ENCODE results near the gene FNDC8. TPM values are rescaled to one million over a fixed set of nuclear protein-coding genes. Genes with fewer than 3 reads are reported as not detected.
"Not testable (repeated sequence)": the region's sequence is repeated elsewhere in the genome, so short reads cannot be mapped to it uniquely, and the experiment has no call there.

FNDC8 gene
- total RNA-seq, 1 experiment from 2014 or later: not detected

DNA sequence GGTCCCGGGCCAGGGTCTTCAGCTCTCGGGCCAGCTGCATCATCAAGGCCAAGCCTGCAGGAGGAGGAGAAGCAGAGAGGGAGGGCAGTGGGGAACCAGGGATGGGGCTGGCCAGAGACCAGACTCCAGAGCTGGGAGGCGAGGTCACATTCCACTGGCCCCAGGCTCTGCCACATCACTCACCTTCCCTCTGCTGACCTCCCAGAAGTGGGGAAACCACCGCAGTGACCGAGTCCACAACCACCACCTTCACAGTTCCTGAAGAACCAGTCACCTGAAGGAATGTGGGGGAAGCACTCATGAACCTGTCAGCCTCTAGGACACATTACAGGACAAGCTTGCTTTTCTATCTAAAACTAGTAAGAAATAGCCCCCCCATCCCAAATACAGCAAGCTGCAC lies 18.1 kb upstream of the FNDC8 start:
- CTCF ChIA-PET: no interaction called here
- BruUV-seq (replicated peaks): no TSS peak

DNA sequence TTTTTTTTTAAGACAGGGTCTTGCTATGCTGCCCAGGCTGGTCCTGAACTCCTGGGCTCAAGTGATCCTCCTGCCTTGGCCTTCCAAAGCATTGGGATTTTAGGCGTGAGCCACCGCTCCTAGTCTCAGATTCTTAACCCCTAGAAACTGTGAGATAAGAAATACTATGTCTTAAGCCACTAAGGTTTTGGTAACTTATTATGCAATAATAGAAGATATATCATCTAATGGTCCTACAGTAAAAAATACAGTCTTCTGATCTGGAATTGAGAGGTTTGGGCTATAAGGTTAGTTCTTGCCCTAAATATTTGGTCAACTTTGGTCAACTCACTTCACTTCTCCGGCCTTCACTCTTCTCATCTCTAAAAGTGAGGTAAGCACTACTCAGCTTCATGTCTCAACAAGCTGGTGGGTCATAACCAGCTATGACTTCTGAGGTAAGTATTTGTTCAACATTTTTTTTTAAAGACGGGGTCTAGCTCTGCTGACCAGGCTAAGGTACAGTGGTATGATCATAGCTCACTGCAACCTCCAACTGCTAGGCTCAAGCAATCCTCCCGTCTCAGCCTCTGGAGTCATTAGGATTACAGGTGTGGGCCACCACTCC lies 16.5 kb upstream of the FNDC8 start:
- TF ChIP-seq, protein P1, sequence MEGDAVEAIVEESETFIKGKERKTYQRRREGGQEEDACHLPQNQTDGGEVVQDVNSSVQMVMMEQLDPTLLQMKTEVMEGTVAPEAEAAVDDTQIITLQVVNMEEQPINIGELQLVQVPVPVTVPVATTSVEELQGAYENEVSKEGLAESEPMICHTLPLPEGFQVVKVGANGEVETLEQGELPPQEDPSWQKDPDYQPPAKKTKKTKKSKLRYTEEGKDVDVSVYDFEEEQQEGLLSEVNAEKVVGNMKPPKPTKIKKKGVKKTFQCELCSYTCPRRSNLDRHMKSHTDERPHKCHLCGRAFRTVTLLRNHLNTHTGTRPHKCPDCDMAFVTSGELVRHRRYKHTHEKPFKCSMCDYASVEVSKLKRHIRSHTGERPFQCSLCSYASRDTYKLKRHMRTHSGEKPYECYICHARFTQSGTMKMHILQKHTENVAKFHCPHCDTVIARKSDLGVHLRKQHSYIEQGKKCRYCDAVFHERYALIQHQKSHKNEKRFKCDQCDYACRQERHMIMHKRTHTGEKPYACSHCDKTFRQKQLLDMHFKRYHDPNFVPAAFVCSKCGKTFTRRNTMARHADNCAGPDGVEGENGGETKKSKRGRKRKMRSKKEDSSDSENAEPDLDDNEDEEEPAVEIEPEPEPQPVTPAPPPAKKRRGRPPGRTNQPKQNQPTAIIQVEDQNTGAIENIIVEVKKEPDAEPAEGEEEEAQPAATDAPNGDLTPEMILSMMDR (conservative IDR thresholded peaks at IDR 0.05): no peak
- no peak for TF ChIP-seq EZH2 (IDR thresholded peaks at IDR 0.05; ENCODE audit: low read depth)
- Histone ChIP-seq H3K4me2 (no peak overlapping the region), H4K20me1 (ENCODE audit: insufficient read depth) (no peaks in the 10 kb centered on the region; the same call in 1 of the 2 replicates), H3K4me3 (no peak overlapping the region), H3K36me3 (ENCODE audit: low read depth) (no peaks in the 10 kb centered on the region), H2AFZ (no peak overlapping the region), H3K9me2 (ENCODE audit: insufficient read depth) (no peaks in the 10 kb centered on the region), H3K9me3 (ENCODE audit: insufficient read depth, low read depth) (no peaks in the 10 kb centered on the region), H3K4me1 (replicated peaks; ENCODE audit: insufficient read depth) (peaks cover 7% of the 10 kb centered on the region; the same call in 1 of the 2 replicates), H3F3A (ENCODE audit: insufficient read depth, low read depth) (no peaks in the 10 kb centered on the region), H3K27ac (no peak overlapping the region), H3K27me3 (ENCODE audit: insufficient read depth, low read depth) (no peaks in the 10 kb centered on the region), H3K79me2 (ENCODE audit: low read depth) (no peaks in the 10 kb centered on the region)
- no TSS peak for BruUV-seq (replicated peaks)
- ChIA-PET POLR2A (ENCODE audit: unreplicated experiment) (no interaction called here), CTCF (no interaction called here)
- intact Hi-C loops (cut with micrococcal nuclease; ENCODE audit: unreplicated experiment): no loop called here
- DNase-seq: no peak

More for the DNA sequence above, 18.1 kb upstream of the FNDC8 start:
- no peaks in the 10 kb centered on the region for H3K9me2 ChIP-seq (ENCODE audit: insufficient read depth)
- no peaks in the 10 kb centered on the region for H3K27me3 ChIP-seq (ENCODE audit: insufficient read depth, low read depth)
- H3K4me1 ChIP-seq (replicated peaks; ENCODE audit: insufficient read depth): peaks cover 7% of the 10 kb centered on the region; the same call in 1 of the 2 replicates
- H3K36me3 ChIP-seq (ENCODE audit: low read depth): no peaks in the 10 kb centered on the region
- intact Hi-C loops (cut with micrococcal nuclease; ENCODE audit: unreplicated experiment): no loop called here
- H3K4me2 ChIP-seq: no peak overlapping the region
- no peak overlapping the region for H3K27ac ChIP-seq
- H3K9me3 ChIP-seq (ENCODE audit: insufficient read depth, low read depth): no peaks in the 10 kb centered on the region
- DNase-seq: peak; percentile 63 to 74
- no peaks in the 10 kb centered on the region for H4K20me1 ChIP-seq (ENCODE audit: insufficient read depth)
- POLR2A ChIA-PET (ENCODE audit: unreplicated experiment): interaction anchor here (0.6 kb wide), 1 partner anchor 264 kb away, joined by 15 read pairs; no protein-coding TSS in a partner anchor
- no peaks in the 10 kb centered on the region for H3F3A ChIP-seq (ENCODE audit: insufficient read depth, low read depth)
- no peaks in the 10 kb centered on the region for H3K79me2 ChIP-seq (ENCODE audit: low read depth)
- H2AFZ ChIP-seq: no peak overlapping the region
- H3K4me3 ChIP-seq: no peak overlapping the region
- TF ChIP-seq EZH2 (IDR thresholded peaks at IDR 0.05; ENCODE audit: low read depth): no peak
- TF ChIP-seq, protein P1 (conservative IDR thresholded peaks at IDR 0.05): no peak

DNA sequence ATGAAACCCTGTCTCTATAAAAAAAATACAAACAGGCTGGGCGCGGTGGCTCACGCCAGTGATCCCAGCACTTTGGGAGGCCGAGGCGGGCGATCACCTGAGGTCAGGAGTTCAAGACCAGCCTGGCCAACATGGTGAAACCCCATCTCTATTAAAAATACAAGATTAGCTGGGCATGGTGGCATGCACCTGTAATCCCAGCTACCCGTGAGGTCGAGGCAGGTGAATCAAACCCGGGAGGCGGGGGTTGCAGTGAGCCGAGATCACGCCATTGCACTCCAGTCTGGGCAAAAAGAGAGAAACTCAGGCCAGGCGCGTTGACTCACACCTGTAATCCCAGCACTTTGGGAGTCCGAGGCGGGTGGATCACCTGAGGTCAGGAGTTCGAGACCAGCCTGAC lies 10.6 kb upstream of the FNDC8 start:
- H3K36me3 ChIP-seq (ENCODE audit: low read depth); H3K27me3 ChIP-seq (ENCODE audit: insufficient read depth, low read depth); CTCF ChIA-PET; H4K20me1 ChIP-seq (ENCODE audit: insufficient read depth); H3K4me3 ChIP-seq; H3K79me2 ChIP-seq (ENCODE audit: low read depth); H2AFZ ChIP-seq; H3K9me3 ChIP-seq (ENCODE audit: insufficient read depth, low read depth); DNase-seq; H3K9me2 ChIP-seq (ENCODE audit: insufficient read depth); BruUV-seq (replicated peaks); POLR2A ChIA-PET (ENCODE audit: unreplicated experiment); H3K27ac ChIP-seq; H3K4me2 ChIP-seq; intact Hi-C loops (cut with micrococcal nuclease; ENCODE audit: unreplicated experiment); H3K4me1 ChIP-seq (replicated peaks; ENCODE audit: insufficient read depth); H3F3A ChIP-seq (ENCODE audit: insufficient read depth, low read depth): not testable (repeated sequence)

DNA sequence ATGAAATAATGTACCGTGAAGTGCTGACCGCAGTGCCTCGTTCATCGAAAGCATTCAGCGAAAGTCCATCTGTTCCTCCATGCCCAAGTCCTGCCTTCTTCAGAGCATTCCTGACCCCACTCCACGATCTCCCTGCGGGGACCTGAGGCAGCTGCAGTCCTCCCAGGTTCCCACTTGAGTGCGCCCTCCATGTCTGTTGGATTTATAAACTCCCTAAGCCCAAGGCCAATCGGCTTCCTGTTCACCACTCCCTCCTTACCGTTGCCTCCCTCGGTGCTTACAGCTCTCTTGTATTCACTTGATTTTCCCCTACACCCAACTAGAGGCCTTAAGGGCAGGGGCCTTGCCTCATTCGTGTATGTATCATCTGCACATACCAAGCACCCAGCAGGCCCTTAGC lies 4.6 kb upstream of the FNDC8 start:
- H4K20me1 ChIP-seq (ENCODE audit: insufficient read depth): no peaks in the 10 kb centered on the region
- no peak overlapping the region for H3K27ac ChIP-seq
- intact Hi-C loops (cut with micrococcal nuclease; ENCODE audit: unreplicated experiment): no loop called here
- peaks cover 9% of the 10 kb centered on the region; the same call in 1 of the 2 replicates for H3K4me1 ChIP-seq (replicated peaks; ENCODE audit: insufficient read depth)
- DNase-seq: no peak
- CTCF ChIA-PET: no interaction called here
- POLR2A ChIA-PET (ENCODE audit: unreplicated experiment): no interaction called here
- no peaks in the 10 kb centered on the region for H3K79me2 ChIP-seq (ENCODE audit: low read depth)
- H3F3A ChIP-seq (ENCODE audit: insufficient read depth, low read depth): no peaks in the 10 kb centered on the region; the same call in none of the 2 replicates
- no peaks in the 10 kb centered on the region for H3K9me2 ChIP-seq (ENCODE audit: insufficient read depth)
- H3K27me3 ChIP-seq (ENCODE audit: insufficient read depth, low read depth): no peaks in the 10 kb centered on the region
- H3K9me3 ChIP-seq (ENCODE audit: insufficient read depth, low read depth): no peaks in the 10 kb centered on the region
- no peaks in the 10 kb centered on the region for H3K36me3 ChIP-seq (ENCODE audit: low read depth)
- H3K4me2 ChIP-seq: no peak overlapping the region
- H2AFZ ChIP-seq: no peak overlapping the region
- no TSS peak for BruUV-seq (replicated peaks)
- no peak overlapping the region for H3K4me3 ChIP-seq
- TF ChIP-seq EZH2 (IDR thresholded peaks at IDR 0.05; ENCODE audit: low read depth): no peak
- TF ChIP-seq, protein P1 (conservative IDR thresholded peaks at IDR 0.05): no peak
